Ovary (tissue), 3 donors: ENCODE measurements around the gene KIF16B.

Source experiments
- EP300 ChIP-seq: sonication (generic); formaldehyde crosslinking; IDR thresholded peaks from one replicate; pipeline ENCODE4 v1.6.1; 2017; ENCODE audit warnings: antibody characterized with exemption
- POLR2A ChIP-seq: fragments of 450-650 bp; IDR thresholded peaks from one replicate; pipeline ENCODE4 v1.6.1; 2017; ENCODE audit warnings: antibody characterized with exemption, mild to moderate bottlenecking, moderate library complexity
- TF ChIP-seq, protein P1 (sequence below), 3 donors: fragments of 450-650 bp in 2 of 3; fragments of 200-600 bp in 1 of 3; IDR thresholded peaks; one replicate each; pipeline versions ENCODE4 v1.5.1 to v1.8.0; 2016 to 2022; ENCODE audit warnings: antibody characterized with exemption in 3 of 3, mild to moderate bottlenecking in 1 of 3
- donor health status: DM: no; HTN: no; CAD: no.

DNA sequence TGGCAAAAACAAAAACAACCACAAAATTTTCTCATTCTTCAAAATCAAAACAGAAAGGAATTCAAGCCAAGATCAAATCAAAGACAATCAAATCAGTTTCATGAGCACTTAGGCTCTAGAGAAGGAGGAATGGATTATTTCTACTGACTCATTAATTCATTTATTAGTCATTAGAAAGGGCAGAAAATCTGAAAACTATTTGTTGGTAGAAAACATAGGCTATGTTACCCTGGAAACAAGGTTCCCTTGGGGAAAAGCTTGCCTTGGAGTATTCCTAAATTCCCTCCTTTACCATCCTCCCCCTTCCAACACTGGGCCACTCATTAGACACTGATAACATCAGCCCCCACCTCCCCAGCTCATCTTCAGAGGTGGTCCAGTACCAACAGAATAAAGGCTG lies 17.5 kb downstream of the KIF16B start:
- TF ChIP-seq, protein P1, sequence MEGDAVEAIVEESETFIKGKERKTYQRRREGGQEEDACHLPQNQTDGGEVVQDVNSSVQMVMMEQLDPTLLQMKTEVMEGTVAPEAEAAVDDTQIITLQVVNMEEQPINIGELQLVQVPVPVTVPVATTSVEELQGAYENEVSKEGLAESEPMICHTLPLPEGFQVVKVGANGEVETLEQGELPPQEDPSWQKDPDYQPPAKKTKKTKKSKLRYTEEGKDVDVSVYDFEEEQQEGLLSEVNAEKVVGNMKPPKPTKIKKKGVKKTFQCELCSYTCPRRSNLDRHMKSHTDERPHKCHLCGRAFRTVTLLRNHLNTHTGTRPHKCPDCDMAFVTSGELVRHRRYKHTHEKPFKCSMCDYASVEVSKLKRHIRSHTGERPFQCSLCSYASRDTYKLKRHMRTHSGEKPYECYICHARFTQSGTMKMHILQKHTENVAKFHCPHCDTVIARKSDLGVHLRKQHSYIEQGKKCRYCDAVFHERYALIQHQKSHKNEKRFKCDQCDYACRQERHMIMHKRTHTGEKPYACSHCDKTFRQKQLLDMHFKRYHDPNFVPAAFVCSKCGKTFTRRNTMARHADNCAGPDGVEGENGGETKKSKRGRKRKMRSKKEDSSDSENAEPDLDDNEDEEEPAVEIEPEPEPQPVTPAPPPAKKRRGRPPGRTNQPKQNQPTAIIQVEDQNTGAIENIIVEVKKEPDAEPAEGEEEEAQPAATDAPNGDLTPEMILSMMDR (IDR thresholded peaks at IDR 0.05), result no peak
- TF ChIP-seq POLR2A (no peak), EP300 (no peak)
